Common myeloid progenitor, CD34-positive (primary cell): Measurements from ENCODE around the gene TAF6L.
A peak's percentile ranks its signal among the peaks of the same experiment; 100 is the strongest.
"Not testable (repeated sequence)": the region's sequence is repeated elsewhere in the genome, so short reads cannot be mapped to it uniquely, and the experiment has no call there.

ENCODE experiments used
- CTCF ChIA-PET: fragments of 350-600 bp; sonication (Branson Sonifier 250); formaldehyde crosslinking; loops from one replicate; lab custom pipeline; 2021; ENCODE audit warnings: antibody characterized with exemption; lab: Charles Lee
- POLR2A ChIA-PET: fragments of 350-600 bp; sonication (Branson Sonifier 250); formaldehyde crosslinking; loops from one replicate; lab custom pipeline; 2021; ENCODE audit warnings: antibody characterized with exemption; lab: Charles Lee
- DNase-seq, 3 donors: peaks; one replicate each; pipeline versions ENCODE4 v3.0.0 to v3.0.0-alpha.2; 2013
- H3K27ac ChIP-seq, 2 experiments: 1 replicate in 1 of 2; 2 replicates in 1 of 2; pipeline ENCODE4 v1.7.0; 2013; ENCODE audit warnings: inconsistent platforms in 2 of 2, low read length in 2 of 2, mild to moderate bottlenecking in 2 of 2, low read depth in 1 of 2, moderate library complexity in 1 of 2; ENCODE audit not compliant: severe bottlenecking in 2 of 2, insufficient read depth in 1 of 2, poor library complexity in 1 of 2
- H3K27me3 ChIP-seq, 5 experiments: replicated peaks in 2 of 5; 1 replicate in 3 of 5; 2 replicates in 2 of 5; pipeline versions ENCODE4 v1.6.1 to v1.7.0; 2013; ENCODE audit warnings: low read length in 4 of 5, mild to moderate bottlenecking in 2 of 5, moderate library complexity in 2 of 5, inconsistent platforms in 1 of 5; ENCODE audit not compliant: insufficient read depth in 5 of 5, control insufficient read depth in 4 of 5
- H3K36me3 ChIP-seq, 4 experiments: 1 replicate in 2 of 4; 2 replicates in 2 of 4; pipeline versions ENCODE4 v1.6.1 to v1.7.0; 2013; ENCODE audit warnings: low read length in 3 of 4, control low read depth in 1 of 4, mild to moderate bottlenecking in 1 of 4; ENCODE audit not compliant: control insufficient read depth in 4 of 4, insufficient read depth in 4 of 4
- H3K4me1 ChIP-seq, 4 experiments: 1 replicate in 3 of 4; 2 replicates in 1 of 4; pipeline versions ENCODE4 v1.6.1 to v1.7.1; 2013; ENCODE audit warnings: low read length in 3 of 4, mild to moderate bottlenecking in 3 of 4, control low read depth in 1 of 4, inconsistent platforms in 1 of 4, moderate library complexity in 1 of 4; ENCODE audit not compliant: control insufficient read depth in 4 of 4, insufficient read depth in 4 of 4; ENCODE audit errors: control extremely low read depth in 1 of 4
- H3K4me3 ChIP-seq, 7 experiments: 1 replicate in 4 of 7; 2 replicates in 3 of 7; pipeline versions ENCODE4 v1.5.1 to v1.7.0; 2013; ENCODE audit warnings: mild to moderate bottlenecking in 7 of 7, low read length in 6 of 7, moderate library complexity in 6 of 7, inconsistent platforms in 2 of 7, low read depth in 2 of 7, control low read depth in 1 of 7; ENCODE audit not compliant: insufficient read depth in 4 of 7, control insufficient read depth in 1 of 7; ENCODE audit errors: extremely low read depth in 1 of 7
- H3K9me3 ChIP-seq, 5 experiments: 1 replicate in 4 of 5; 2 replicates in 1 of 5; pipeline versions ENCODE4 v1.6.1 to v1.7.1; 2013; ENCODE audit warnings: low read length in 4 of 5, mild to moderate bottlenecking in 2 of 5, inconsistent platforms in 1 of 5, low read depth in 1 of 5, moderate library complexity in 1 of 5; ENCODE audit not compliant: control insufficient read depth in 4 of 5, insufficient read depth in 2 of 5; ENCODE audit errors: control extremely low read depth in 1 of 5
- WGBS: methylation state at CpG from one replicate; pipeline ENCODE4 v1.1.5; 2013; ENCODE audit not compliant: insufficient coverage; 5-methylcytosine and 5-hydroxymethylcytosine counted together

Gene TAF6L

GRCh38 chr11:62727165-62727871 is 43.9 kb upstream of the TAF6L start, which contains the start of gene HNRNPUL2:
HNRNPUL2 (minus strand) TSS chr11:62727457; CDS start chr11:62727156, 301 bp downstream.
- peak; percentile 100 for DNase-seq
- H3K27ac ChIP-seq = peak within 1 kb of the TSS; percentile 84 to 95
- H3K4me3 ChIP-seq = peak within 1 kb of the TSS; percentile 83 to 100 (median 89)
- 0% methylated on average over 42 of the region's 72 CpGs for WGBS
- CTCF ChIA-PET = interaction anchor here (0.6 to 1.7 kb wide), 9 partner anchors 9 to 51 kb away, joined by 3 to 5 read pairs (median 3); partner anchors contain the start of gene ZBTB3
- H3K27me3 ChIP-seq = no peaks in the 10 kb centered on the region
- peaks cover 5 to 36% (median 18%) of the 10 kb centered on the region in 4 experiments for H3K36me3 ChIP-seq
- no peaks in the 10 kb centered on the region for H3K9me3 ChIP-seq
- POLR2A ChIA-PET = interaction anchor here (0.6 to 3.8 kb wide), 20 partner anchors 11 to 331 kb away, joined by 3 to 22 read pairs (median 4); partner anchors contain the start of genes INTS5, LBHD1, NXF1 and POLR2G
- peaks cover 23 to 47% (median 41%) of the 10 kb centered on the region in 4 experiments for H3K4me1 ChIP-seq

DNA sequence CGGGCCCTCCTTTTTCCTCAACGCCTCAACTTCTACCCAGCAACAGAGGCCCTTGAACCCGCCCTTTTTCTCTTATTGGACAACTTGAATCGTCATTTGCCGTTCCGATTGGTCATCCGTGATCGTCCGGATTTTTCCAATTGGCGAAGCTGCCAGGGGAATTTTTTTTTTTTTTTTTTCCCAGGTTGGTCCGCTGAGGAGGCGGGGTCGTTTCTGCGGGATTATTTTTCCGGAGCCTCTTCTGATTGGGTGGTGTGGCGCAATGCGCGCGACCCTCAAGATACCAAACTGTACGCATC is 43.4 kb upstream of the TAF6L start:
- H3K4me3 ChIP-seq = peak overlapping the region; percentile 83 to 100 (median 89)
- no peaks in the 10 kb centered on the region for H3K9me3 ChIP-seq
- H3K36me3 ChIP-seq = peaks cover 2 to 31% (median 13%) of the 10 kb centered on the region in 4 experiments
- DNase-seq = peak; percentile 98
- CTCF ChIA-PET = interaction anchor here (0.8 to 5.4 kb wide), 6 partner anchors 9 to 60 kb away, joined by 3 to 22 read pairs (median 3); partner anchors contain the start of genes TMEM179B and ZBTB3
- H3K27ac ChIP-seq = peak overlapping the region; percentile 84 to 95
- WGBS = 0% methylated on average over 9 of the region's 20 CpGs
- no peaks in the 10 kb centered on the region for H3K27me3 ChIP-seq
- POLR2A ChIA-PET = interaction anchor here (0.6 to 3.8 kb wide), 19 partner anchors 15 to 331 kb away, joined by 3 to 22 read pairs (median 4); partner anchors contain the start of genes INTS5, LBHD1, NXF1 and POLR2G
- peaks cover 23 to 47% (median 41%) of the 10 kb centered on the region in 4 experiments for H3K4me1 ChIP-seq

- H3K9me3 ChIP-seq = no peaks in the 10 kb centered on the region
- peak within 1 kb of the TSS; percentile 84 to 95 for H3K27ac ChIP-seq
- POLR2A ChIA-PET = interaction anchor here (0.7 to 3.8 kb wide), 14 partner anchors 19 to 176 kb away, joined by 3 to 22 read pairs (median 4); partner anchors contain the start of genes INTS5, LBHD1, NXF1 and POLR2G
- peak; percentile 87 to 94 (median 92) for DNase-seq
- peaks cover 23 to 47% (median 41%) of the 10 kb centered on the region in 4 experiments for H3K4me1 ChIP-seq
- CTCF ChIA-PET = interaction anchor here (0.6 to 5.4 kb wide), 4 partner anchors 38 to 159 kb away, joined by 3 to 22 read pairs (median 3); partner anchors contain the start of gene TMEM179B
- no peaks in the 10 kb centered on the region for H3K27me3 ChIP-seq
- H3K36me3 ChIP-seq = peaks cover 2 to 32% (median 12%) of the 10 kb centered on the region in 4 experiments
- 1% methylated on average over 15 of the region's 29 CpGs for WGBS
- H3K4me3 ChIP-seq = peak within 1 kb of the TSS; percentile 83 to 100 (median 89)
Observed at GRCh38 chr11:62728171-62728988, 42.8 kb upstream of the TAF6L start, which contains the start of gene TTC9C. TTC9C (plus strand) TSS chr11:62728486; CDS start chr11:62728849, 363 bp downstream.

DNA sequence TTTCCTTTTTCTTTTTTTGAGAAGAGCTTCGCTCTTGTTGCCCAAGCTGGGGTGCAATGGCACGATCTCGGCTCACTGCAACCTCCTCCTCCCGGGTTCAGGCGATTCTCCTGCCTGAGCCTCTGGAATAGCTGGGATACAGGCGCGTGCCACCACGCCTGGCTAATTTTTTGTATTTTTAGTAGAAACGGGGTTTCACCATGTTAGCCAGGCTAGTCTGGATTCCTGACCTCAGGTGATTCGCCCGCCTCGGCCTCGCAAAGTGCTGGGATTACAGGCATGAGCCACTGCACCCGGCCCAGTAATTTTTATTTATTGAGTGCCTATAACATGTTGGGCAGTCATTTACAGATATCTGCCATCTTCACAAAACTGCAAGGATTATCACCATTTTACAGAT is 41.1 kb upstream of the TAF6L start:
- not testable (repeated sequence) for H3K9me3 ChIP-seq, DNase-seq, H3K27me3 ChIP-seq
- Histone ChIP-seq H3K36me3 (peaks cover 0 to 21% (median 10%) of the 10 kb centered on the region in 4 experiments), H3K4me1 (peaks cover 15 to 36% (median 31%) of the 10 kb centered on the region in 4 experiments), H3K27ac (peak overlapping the region in 1 of 2 experiments; percentile 43), H3K4me3 (peak overlapping the region in 4 of 7 experiments; percentile 24 to 100 (median 84))
- 98% methylated on average over 9 of the region's 14 CpGs for WGBS
- ChIA-PET CTCF (interaction anchor here (0.7 to 5.4 kb wide), 7 partner anchors 12 to 145 kb away, joined by 3 to 22 read pairs (median 6); partner anchors contain the start of genes TMEM179B, WDR74 and ZBTB3), POLR2A (interaction anchor here (1.4 kb wide), 1 partner anchor 24 kb away, joined by 3 read pairs; the partner anchor contains the start of gene ZBTB3)

DNA sequence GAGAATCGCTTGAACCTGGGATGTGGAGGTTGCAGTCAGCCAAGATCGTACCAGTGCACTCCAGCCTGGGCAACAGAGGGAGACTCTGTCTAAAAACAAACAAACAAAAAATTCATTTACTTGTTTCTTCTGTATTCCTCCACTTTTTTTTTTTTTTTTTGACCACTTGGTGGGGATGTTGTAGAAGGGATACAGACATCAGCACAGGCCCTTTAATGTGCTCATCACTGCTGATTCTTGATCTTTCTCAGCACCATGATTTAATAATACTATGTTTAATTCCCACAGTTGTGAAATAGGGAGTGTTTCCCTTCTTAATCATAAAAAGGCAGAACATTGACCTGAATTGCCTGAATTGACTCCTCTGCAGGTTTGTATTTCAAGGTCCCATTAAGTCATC is 38.4 kb upstream of the TAF6L start:
- peak; percentile 50 to 72 (median 69) for DNase-seq
- ChIA-PET POLR2A (no interaction called here), CTCF (interaction anchor here (0.7 to 5.4 kb wide), 3 partner anchors 13 to 55 kb away, joined by 3 to 22 read pairs (median 4); partner anchors contain the start of gene TMEM179B)
- Histone ChIP-seq H3K27me3 (no peaks in the 10 kb centered on the region), H3K4me1 (peaks cover 7 to 24% (median 19%) of the 10 kb centered on the region in 4 experiments), H3K9me3 (no peaks in the 10 kb centered on the region), H3K4me3 (no peak overlapping the region), H3K36me3 (peaks cover 4 to 36% (median 19%) of the 10 kb centered on the region in 4 experiments), H3K27ac (no peak overlapping the region)
- WGBS = 100% methylated on average over 2 of the region's 2 CpGs

DNA sequence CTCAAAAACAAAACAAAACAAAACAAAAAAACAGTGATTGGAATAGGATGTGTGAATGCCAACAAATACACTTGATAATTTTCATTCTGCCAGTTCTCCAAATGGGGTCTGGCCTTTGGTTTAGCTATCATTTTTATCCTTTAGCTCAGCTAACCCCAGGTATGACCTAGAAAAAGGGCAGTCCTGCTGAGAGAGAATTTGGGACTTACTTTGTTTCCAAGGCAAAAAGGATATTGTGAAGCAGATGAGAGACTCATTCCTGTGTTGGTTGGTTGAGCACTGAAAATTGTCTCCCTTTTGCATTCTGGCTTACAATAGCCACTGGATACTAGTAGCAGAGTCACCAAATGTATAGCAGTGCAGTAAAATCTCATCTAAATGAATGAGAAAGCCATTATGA is 34.0 kb upstream of the TAF6L start:
- H3K9me3 ChIP-seq = no peaks in the 10 kb centered on the region
- H3K4me3 ChIP-seq = no peak overlapping the region
- peaks cover 10 to 66% (median 33%) of the 10 kb centered on the region in 4 experiments for H3K36me3 ChIP-seq
- H3K27ac ChIP-seq = no peak overlapping the region
- ChIA-PET POLR2A (no interaction called here), CTCF (interaction anchor here (1.0 to 1.9 kb wide), 3 partner anchors 16 to 32 kb away, joined by 3 to 5 read pairs (median 3); partner anchors contain the start of gene ZBTB3)
- H3K4me1 ChIP-seq = no peaks in the 10 kb centered on the region
- H3K27me3 ChIP-seq = no peaks in the 10 kb centered on the region
- DNase-seq = no peak
